Stomach (tissue), 4 donors: ENCODE measurements around the gene ZNF333.

Experiments
- POLR2A ChIP-seq, 4 donors: fragments of 450-650 bp; IDR thresholded peaks; one replicate each; pipeline ENCODE4 v1.6.1; 2016; ENCODE audit warnings: antibody characterized with exemption in 4 of 4, control low read depth in 2 of 4, mild to moderate bottlenecking in 1 of 4, moderate library complexity in 1 of 4
- POLR2AphosphoS5 ChIP-seq, 3 donors: sonication (generic); formaldehyde crosslinking; IDR thresholded peaks; one replicate each; pipeline ENCODE4 v1.6.1; 2016; ENCODE audit warnings: antibody characterized with exemption in 3 of 3
- TF ChIP-seq, protein P1 (sequence below), 7 experiments: fragments of 450-650 bp in 4 of 7; fragments of 200-600 bp in 3 of 7; sonication (generic) in 3 of 7; IDR thresholded peaks; one replicate each; pipeline ENCODE4 v1.5.1; 2016 to 2019; ENCODE audit warnings: antibody characterized with exemption in 7 of 7, control low read depth in 2 of 7, mild to moderate bottlenecking in 1 of 7

DNA sequence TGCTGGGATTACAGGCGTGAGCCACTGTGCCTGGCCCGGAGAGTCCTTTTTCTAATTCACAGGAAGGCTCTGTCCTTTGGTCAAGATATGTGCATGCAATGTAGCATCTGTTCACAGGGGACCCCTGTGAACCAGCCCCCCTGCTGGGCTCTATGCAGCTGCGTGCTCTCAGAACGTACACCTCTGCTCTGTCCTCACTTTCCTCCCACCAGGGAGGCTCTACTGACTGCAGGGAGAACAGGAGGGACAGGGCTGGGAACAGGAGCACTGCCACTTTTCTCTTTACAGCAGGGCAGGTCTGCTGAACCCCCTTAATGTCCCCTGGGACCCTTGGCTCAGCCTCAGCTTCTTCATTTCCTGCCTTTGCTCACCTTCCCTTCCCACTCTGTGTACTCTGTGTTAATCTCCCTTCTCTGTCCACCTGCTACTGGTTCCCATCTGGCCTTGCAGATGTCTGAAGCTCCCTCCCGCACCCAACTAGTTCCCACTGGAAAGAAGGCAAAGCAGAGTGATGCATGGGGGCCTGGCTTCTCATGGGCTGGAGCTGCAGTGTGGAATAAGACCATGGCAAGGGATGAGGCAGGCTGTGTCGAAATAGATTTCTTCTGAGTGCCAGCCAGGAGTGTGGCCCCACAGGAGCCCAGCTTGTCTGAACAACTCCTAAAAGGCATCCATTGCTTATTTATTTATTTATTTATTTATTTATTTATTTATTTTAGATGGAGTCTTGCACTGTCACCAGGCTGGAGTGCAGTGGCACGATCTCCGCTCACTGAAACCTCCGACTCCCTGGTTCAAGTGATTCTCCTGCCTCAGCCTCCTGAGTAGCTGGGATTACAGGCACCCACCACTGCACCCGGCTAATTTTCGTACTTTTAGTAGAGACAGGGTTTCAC, 81.3 kb downstream of the ZNF333 start:
- no peak for TF ChIP-seq POLR2A (IDR thresholded peaks at IDR 0.05)
- TF ChIP-seq, protein P1, sequence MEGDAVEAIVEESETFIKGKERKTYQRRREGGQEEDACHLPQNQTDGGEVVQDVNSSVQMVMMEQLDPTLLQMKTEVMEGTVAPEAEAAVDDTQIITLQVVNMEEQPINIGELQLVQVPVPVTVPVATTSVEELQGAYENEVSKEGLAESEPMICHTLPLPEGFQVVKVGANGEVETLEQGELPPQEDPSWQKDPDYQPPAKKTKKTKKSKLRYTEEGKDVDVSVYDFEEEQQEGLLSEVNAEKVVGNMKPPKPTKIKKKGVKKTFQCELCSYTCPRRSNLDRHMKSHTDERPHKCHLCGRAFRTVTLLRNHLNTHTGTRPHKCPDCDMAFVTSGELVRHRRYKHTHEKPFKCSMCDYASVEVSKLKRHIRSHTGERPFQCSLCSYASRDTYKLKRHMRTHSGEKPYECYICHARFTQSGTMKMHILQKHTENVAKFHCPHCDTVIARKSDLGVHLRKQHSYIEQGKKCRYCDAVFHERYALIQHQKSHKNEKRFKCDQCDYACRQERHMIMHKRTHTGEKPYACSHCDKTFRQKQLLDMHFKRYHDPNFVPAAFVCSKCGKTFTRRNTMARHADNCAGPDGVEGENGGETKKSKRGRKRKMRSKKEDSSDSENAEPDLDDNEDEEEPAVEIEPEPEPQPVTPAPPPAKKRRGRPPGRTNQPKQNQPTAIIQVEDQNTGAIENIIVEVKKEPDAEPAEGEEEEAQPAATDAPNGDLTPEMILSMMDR (IDR thresholded peaks at IDR 0.05): no peak
- no peak for TF ChIP-seq POLR2AphosphoS5 (IDR thresholded peaks at IDR 0.05)
